ENCODE data around the gene ADM5.
A peak's percentile ranks its signal among the peaks of the same experiment; 100 is the strongest.

DNA sequence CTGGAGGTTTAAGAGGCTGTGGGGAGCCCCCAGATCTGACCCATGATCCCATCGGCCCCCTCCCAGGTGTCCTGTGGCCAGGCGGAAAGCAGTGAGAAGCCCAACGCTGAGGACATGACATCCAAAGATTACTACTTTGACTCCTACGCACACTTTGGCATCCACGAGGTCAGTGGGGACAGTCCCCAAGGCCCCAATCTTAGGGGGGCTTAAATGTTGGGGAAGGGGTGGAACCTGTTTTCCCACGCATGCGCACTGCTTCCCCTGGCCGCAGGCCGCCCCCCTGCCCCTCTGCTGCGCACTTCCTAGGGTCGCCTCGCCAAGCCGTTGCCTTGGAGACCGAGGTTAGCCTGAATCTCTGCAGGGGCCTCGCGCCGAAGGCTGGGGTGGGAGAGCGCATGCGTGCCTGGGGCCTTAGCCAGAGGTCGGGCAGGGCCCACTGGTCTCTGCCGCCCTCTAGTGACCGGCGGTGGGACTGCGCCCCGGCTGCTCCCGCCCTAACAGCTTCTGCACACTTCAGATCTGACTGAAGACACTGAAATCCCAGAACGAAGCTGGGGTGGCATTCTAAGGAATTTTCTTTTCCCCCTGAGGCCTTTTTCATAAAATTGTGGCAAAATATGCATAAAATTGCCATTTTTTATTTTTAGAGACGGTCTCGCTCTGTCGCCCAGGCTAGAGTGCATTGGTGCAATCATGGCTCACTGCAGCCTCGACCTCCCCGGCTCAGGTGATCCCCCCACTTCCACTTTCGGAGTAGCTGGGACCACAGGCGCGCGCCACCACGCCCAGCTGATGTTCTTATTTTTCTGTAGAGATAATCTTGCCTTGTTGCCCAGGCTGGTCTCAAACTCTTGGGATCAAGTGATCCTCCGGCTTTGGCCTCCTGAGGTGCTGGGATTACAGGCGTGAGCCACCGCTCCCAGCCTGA lies 8.7 kb upstream of the ADM5 start:
- TF ChIP-seq, protein P1, sequence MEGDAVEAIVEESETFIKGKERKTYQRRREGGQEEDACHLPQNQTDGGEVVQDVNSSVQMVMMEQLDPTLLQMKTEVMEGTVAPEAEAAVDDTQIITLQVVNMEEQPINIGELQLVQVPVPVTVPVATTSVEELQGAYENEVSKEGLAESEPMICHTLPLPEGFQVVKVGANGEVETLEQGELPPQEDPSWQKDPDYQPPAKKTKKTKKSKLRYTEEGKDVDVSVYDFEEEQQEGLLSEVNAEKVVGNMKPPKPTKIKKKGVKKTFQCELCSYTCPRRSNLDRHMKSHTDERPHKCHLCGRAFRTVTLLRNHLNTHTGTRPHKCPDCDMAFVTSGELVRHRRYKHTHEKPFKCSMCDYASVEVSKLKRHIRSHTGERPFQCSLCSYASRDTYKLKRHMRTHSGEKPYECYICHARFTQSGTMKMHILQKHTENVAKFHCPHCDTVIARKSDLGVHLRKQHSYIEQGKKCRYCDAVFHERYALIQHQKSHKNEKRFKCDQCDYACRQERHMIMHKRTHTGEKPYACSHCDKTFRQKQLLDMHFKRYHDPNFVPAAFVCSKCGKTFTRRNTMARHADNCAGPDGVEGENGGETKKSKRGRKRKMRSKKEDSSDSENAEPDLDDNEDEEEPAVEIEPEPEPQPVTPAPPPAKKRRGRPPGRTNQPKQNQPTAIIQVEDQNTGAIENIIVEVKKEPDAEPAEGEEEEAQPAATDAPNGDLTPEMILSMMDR (IDR thresholded peaks at IDR 0.05): peak; percentile 92 to 100 (median 98)
- peak in 1 of 4 donors; percentile 21 for TF ChIP-seq POLR2AphosphoS5 (IDR thresholded peaks at IDR 0.05)
- no peak for TF ChIP-seq EP300 (IDR thresholded peaks at IDR 0.05)
- TF ChIP-seq POLR2A (IDR thresholded peaks at IDR 0.05): no peak
